Duodenal mucosa (tissue), 2 donors: ENCODE data around the gene EMC8.

Source experiments
- H3K27ac ChIP-seq: one replicate; pipeline ENCODE4 v1.7.0; 2013; ENCODE audit warnings: low read depth, low read length
- H3K27me3 ChIP-seq, 2 donors: one replicate each; pipeline ENCODE4 v1.7.0; 2013; ENCODE audit warnings: low read length in 2 of 2, control low read depth in 1 of 2; ENCODE audit not compliant: insufficient read depth in 2 of 2, control insufficient read depth in 1 of 2
- H3K36me3 ChIP-seq, 2 donors: one replicate each; pipeline ENCODE4 v1.7.0; 2013; ENCODE audit warnings: low read length in 2 of 2, control low read depth in 1 of 2; ENCODE audit not compliant: insufficient read depth in 2 of 2, control insufficient read depth in 1 of 2
- H3K4me1 ChIP-seq, 2 donors: one replicate each; pipeline ENCODE4 v1.7.0; 2013; ENCODE audit warnings: low read length in 2 of 2, control low read depth in 1 of 2; ENCODE audit not compliant: insufficient read depth in 2 of 2, control insufficient read depth in 1 of 2
- H3K4me3 ChIP-seq, 2 donors: one replicate each; pipeline ENCODE4 v1.7.0; 2013; ENCODE audit warnings: low read length in 2 of 2, low read depth in 1 of 2
- H3K9ac ChIP-seq, 2 donors: one replicate each; pipeline ENCODE4 v1.7.0; 2013; ENCODE audit warnings: low read length in 2 of 2, low read depth in 1 of 2
- H3K9me3 ChIP-seq, 2 donors: one replicate each; pipeline ENCODE4 v1.7.0; 2013; ENCODE audit warnings: low read length in 2 of 2, control low read depth in 1 of 2; ENCODE audit not compliant: control insufficient read depth in 1 of 2

Gene EMC8

GRCh38 chr16:85799497-85800320 is at the start of gene EMC8, which contains the start of gene COX4I1:
EMC8 (minus strand) TSS chr16:85799544; CDS start chr16:85799295, 249 bp downstream.
COX4I1 (plus strand) TSS chr16:85799695; CDS start chr16:85801206, 1,511 bp downstream.
- Histone ChIP-seq H3K27ac (peak within 1 kb of the TSS; percentile 84), H3K4me1 (peaks cover 12 to 30% of the 10 kb centered on the region in 2 donors), H3K4me3 (peak within 1 kb of the TSS; percentile 93 to 98), H3K9me3 (no peaks in the 10 kb centered on the region), H3K36me3 (peaks cover 28 to 56% of the 10 kb centered on the region in 2 donors), H3K27me3 (no peaks in the 10 kb centered on the region), H3K9ac (peak within 1 kb of the TSS; percentile 86 to 96)

- Histone ChIP-seq H3K4me1 (peaks cover 0 to 19% of the 10 kb centered on the region in 2 donors), H3K27me3 (no peaks in the 10 kb centered on the region), H3K4me3 (no peak overlapping the region), H3K9me3 (no peaks in the 10 kb centered on the region), H3K36me3 (no peaks in the 10 kb centered on the region), H3K27ac (no peak overlapping the region), H3K9ac (no peak overlapping the region)
These were observed 49.6 kb upstream of the EMC8 start for GRCh38 chr16:85848986-85849385.

- H3K9ac ChIP-seq = no peak overlapping the region
- H3K27me3 ChIP-seq = no peaks in the 10 kb centered on the region
- peaks cover 0 to 19% of the 10 kb centered on the region in 2 donors for H3K4me1 ChIP-seq
- H3K4me3 ChIP-seq = peak overlapping the region; percentile 31 to 63
- H3K9me3 ChIP-seq = no peaks in the 10 kb centered on the region
- H3K27ac ChIP-seq = no peak overlapping the region
- no peaks in the 10 kb centered on the region for H3K36me3 ChIP-seq
These were observed 48.6 kb upstream of the EMC8 start for GRCh38 chr16:85847681-85848601.

GRCh38 chr16:85847036-85847435 is 47.7 kb upstream of the EMC8 start:
- no peak overlapping the region for H3K4me3 ChIP-seq
- no peaks in the 10 kb centered on the region for H3K27me3 ChIP-seq
- no peak overlapping the region for H3K9ac ChIP-seq

GRCh38 chr16:85846461-85846860 is 47.1 kb upstream of the EMC8 start:
- Histone ChIP-seq H3K27me3 (no peaks in the 10 kb centered on the region), H3K36me3 (no peaks in the 10 kb centered on the region), H3K9me3 (no peaks in the 10 kb centered on the region), H3K27ac (no peak overlapping the region), H3K4me3 (no peak overlapping the region), H3K4me1 (peaks cover 0 to 19% of the 10 kb centered on the region in 2 donors), H3K9ac (no peak overlapping the region)

More at GRCh38 chr16:85847036-85847435, 47.7 kb upstream of the EMC8 start:
- Histone ChIP-seq H3K4me1 (peaks cover 0 to 19% of the 10 kb centered on the region in 2 donors), H3K36me3 (no peaks in the 10 kb centered on the region), H3K9me3 (no peaks in the 10 kb centered on the region), H3K27ac (no peak overlapping the region)

GRCh38 chr16:85845266-85845665 is 45.9 kb upstream of the EMC8 start:
- H3K4me3 ChIP-seq = no peak overlapping the region
- H3K27ac ChIP-seq = no peak overlapping the region

GRCh38 chr16:85844786-85845185 is 45.4 kb upstream of the EMC8 start:
- H3K4me3 ChIP-seq = no peak overlapping the region
- peaks cover 0 to 16% of the 10 kb centered on the region in 2 donors for H3K4me1 ChIP-seq
- no peaks in the 10 kb centered on the region for H3K36me3 ChIP-seq
- no peaks in the 10 kb centered on the region for H3K9me3 ChIP-seq
- H3K27ac ChIP-seq = no peak overlapping the region
- no peaks in the 10 kb centered on the region for H3K27me3 ChIP-seq
- no peak overlapping the region for H3K9ac ChIP-seq

More at GRCh38 chr16:85845266-85845665, 45.9 kb upstream of the EMC8 start:
- Histone ChIP-seq H3K9me3 (no peaks in the 10 kb centered on the region), H3K9ac (no peak overlapping the region), H3K27me3 (no peaks in the 10 kb centered on the region), H3K4me1 (peaks cover 0 to 16% of the 10 kb centered on the region in 2 donors), H3K36me3 (no peaks in the 10 kb centered on the region)

- no peak overlapping the region for H3K9ac ChIP-seq
- H3K9me3 ChIP-seq = no peaks in the 10 kb centered on the region
- no peak overlapping the region for H3K4me3 ChIP-seq
- H3K36me3 ChIP-seq = no peaks in the 10 kb centered on the region
- H3K4me1 ChIP-seq = peaks cover 0 to 16% of the 10 kb centered on the region in 2 donors
- no peak overlapping the region for H3K27ac ChIP-seq
- no peaks in the 10 kb centered on the region for H3K27me3 ChIP-seq
These were observed 44.8 kb upstream of the EMC8 start for GRCh38 chr16:85844169-85844481.

- no peak overlapping the region for H3K9ac ChIP-seq
- H3K27me3 ChIP-seq = no peaks in the 10 kb centered on the region
- no peaks in the 10 kb centered on the region for H3K9me3 ChIP-seq
- peaks cover 0 to 13% of the 10 kb centered on the region in 2 donors for H3K4me1 ChIP-seq
- H3K4me3 ChIP-seq = no peak overlapping the region
- no peaks in the 10 kb centered on the region for H3K36me3 ChIP-seq
- H3K27ac ChIP-seq = no peak overlapping the region
These were observed 44.3 kb upstream of the EMC8 start for GRCh38 chr16:85843471-85844168.
